GM19351 (cell line): ENCODE measurements around the gene CTBP1.

ENCODE experiments used
- ATAC-seq: cut with Tn5 transposase; IDR thresholded peaks from one replicate; pipeline ENCODE4 v1.9.1; 2021; ENCODE audit warnings: mild to moderate bottlenecking, moderate library complexity; ENCODE audit not compliant: unreplicated experiment

Gene CTBP1

DNA sequence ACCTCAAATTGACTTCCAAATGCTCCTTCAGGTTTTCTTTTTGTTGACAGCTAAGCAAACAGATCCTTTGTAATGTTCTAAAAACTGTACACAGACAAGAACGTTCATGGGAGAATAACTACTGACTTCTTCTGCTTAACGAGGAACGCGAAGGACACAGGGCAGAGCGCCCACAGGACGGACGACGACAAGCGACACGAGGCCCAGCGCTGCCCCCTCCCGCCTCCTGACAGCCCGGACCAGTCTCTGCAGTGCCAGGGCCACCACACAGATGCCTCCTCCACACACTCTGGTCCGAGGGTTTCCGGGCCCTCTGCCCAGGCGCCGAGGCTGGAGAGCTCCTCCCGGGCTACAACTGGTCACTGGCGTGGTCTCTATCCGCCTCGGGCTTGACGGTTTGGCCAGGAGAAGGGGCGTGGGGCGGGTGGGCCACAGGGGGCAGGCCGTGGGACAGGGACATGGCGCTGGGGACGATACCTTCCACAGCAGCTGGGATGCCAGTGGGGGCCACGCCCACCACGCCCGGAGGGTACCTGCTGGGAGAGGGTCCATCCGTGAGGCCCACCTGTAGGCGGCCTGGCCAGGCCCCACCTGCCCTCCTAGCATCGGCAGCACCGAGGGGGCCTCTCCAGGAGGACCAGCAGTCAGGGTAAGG lies 36.9 kb downstream of the CTBP1 start:
- no peak for ATAC-seq

DNA sequence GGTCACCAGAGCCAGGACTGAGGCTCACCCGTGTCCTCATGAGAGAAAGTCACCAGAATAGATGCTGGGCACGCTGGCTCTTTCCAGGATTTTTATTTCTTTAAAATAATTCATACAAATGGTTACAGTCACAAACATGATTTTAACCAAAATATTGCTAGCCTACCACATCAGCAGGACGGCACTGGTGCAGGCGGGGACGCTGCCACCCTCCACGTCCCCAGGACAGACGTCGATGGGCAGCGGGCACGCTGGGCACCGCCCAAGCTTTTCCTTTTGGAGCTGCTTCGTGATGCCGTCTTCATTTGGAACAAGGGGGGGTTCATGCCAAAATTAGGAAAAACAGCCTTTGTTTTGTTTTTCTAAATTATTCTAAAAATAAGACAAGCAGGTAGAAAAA lies 37.6 kb downstream of the CTBP1 start:
- no peak for ATAC-seq

GRCh38 chr4:1210971-1211370 lies 38.0 kb downstream of the CTBP1 start:
- ATAC-seq, result no peak

DNA sequence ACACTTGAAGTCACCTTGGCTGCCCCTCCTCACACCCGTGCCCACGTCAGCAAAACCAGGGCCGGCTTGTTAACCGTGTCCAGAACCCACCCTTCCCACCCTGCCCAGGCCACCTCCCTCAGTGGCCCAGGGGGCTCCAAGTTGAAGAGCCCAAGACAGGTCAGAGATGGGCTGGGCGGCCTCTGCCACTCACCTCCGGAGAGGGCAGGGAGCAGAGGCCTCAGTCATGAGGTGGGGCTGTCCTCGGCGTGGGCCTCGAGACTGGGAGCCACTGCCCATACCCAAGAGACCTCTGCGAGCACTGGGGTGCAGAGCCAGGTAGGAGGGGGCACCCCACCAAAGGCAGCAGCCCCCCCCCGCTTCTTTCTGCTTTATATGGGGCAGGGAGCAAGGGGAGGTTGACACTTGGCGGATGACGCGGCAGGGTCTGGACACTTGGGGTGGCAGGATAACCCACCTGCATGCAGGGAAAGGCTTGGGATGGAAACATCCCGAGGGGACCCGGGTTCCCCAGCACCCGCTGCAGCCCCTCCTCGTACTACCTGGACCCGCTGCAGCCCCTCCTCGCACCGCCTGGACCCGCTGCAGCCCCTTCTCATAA lies 38.6 kb downstream of the CTBP1 start:
- ATAC-seq, result no peak

DNA sequence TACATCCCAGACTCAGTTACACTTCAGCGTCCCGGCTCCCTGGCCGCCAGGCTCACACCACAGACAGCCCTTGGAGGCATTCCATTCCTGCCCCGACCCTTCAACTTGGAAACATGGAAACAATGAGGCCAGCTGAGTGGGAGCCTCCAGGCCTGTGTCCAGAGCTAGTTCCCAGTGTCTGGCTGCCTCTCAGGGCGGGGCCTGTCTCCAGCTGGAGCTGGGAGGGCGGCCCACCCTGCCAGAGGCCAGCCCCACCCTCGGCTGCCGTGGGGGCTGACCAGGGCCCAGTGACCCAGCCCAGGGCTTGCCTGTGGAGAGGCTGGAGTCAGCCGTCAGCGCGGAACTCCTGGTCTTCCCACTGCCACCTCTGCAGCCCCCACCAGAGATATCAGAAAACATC lies 39.1 kb downstream of the CTBP1 start:
- no peak for ATAC-seq

DNA sequence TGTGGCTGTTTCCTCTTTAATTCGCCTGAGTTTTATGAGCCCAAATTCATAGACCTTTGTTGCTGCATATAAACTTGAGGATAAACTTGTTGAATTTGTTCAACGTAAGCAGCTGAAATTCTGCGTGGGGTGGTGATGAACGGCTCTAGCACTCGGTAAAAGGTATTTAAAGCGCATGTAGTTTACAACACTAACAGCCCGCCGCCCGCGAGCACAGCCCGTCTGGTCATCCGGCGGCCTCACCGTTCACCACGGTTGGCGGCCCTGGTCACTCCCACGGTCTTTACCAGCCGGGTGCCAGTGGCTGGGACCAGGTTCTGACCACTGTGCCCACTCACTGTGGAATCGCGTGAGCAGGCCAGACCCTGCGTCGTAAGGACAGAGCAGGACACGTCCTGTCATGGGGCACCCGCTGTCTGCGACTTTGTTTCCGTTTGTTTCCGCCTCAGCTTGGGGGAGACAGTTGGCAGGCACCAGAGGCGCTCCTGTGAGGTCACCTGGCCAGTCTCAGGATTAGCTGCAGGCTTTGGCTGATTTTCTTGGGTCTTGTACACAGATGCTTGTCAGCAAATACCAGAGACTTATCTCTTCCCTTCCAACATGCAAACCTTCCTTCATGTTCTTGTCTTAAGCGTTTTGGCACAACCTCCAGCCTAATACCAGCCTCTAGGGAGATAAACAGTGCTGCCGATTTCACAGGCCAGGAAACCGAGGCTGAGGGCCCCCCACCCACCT lies 39.8 kb downstream of the CTBP1 start:
- no peak for ATAC-seq

- ATAC-seq, result no peak
These were observed 40.5 kb downstream of the CTBP1 start for GRCh38 chr4:1208266-1208961.

GRCh38 chr4:1207603-1208265 lies 41.2 kb downstream of the CTBP1 start:
- no peak for ATAC-seq

DNA sequence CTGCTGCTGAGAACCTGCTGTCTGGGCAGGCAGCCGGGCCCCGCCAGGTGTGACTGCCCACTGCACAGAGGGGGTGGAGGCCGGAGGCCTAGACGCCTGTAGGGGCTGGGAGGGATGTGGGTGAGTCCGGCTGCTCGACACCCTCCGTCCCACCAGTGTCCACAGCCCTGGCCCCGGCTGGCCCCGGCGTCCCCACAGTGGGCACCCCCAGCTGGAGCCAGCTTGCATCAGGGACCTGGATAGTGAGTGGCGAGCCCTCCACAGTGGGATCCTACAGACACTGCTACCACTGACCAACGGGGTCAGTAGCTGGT lies 41.8 kb downstream of the CTBP1 start:
- ATAC-seq, result no peak

DNA sequence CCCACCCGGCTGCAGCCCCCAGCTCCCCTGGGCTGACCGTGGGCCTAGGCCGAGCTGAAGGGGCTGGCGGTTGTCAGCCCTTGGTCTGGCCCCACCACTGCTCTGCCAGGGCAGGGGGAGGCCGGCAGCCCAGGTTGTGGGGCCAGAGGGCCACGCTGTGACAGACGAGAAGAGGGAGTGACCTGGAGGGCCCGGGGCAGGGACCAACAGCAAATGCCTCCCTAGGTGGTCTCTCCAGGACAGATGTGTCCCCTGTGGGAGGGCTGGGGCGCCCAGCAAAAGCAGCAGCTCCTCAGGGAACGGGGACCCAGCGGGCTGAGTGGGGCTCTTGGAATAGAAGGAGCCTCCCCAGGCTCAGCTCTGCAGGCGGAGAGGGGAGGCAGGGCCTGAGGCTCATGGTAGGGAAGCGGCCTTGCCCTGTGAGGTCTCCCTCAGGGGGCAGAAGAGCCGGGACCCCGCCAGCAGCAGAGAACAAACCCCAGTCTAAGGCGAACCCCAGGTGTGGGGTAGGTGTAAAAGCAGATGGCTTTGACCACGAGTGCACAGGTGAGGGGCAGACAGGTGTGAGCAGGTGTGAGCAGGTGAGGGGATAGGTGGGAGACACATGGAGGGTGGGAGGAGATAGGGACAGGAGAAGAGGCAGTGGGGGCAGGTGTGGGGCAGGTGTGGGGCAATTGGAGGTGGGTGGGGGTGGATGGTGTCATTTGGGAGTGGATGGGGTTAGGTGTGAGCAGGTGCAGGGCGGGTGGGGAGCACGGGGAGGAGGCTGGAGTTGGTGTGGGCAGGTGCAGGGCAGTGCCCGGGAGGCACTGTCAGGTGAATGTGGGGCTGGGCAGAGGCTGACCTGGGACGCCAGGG lies 42.4 kb downstream of the CTBP1 start:
- ATAC-seq, result no peak

DNA sequence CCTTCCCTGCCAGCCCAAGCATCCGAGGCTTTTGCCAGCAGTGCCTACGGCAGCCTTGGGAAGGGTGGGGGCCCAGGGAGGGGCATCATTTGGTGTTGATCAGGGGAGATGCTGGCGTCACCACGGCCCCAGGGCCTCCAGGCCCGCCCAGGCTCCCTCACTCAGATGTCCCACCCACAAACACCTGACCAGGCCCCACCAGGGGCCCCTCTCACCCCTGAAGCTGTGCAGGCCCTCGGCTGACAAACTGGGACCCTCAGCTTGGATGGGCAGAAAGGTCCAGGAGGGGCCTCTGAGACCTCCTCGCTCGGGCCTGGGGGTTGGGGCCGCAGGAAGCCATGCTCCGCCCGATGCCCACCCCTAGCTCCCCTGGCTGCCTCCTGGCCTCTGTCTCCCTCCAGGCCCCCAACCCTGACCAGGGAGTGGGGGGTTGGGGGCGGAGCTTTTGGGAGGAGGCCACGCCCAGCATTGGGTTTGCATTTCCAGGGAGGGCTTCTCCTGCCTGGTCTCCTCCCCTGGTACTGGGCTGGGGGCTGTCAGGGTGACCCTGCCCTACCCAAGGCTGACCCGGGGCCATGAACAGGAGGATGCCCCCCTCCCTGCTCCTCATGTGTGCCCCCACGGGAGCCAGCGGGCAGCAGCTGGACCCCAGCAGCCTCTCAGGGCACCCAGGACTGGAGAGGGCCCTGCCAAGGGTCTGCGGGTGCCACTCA lies 43.2 kb downstream of the CTBP1 start:
- no peak for ATAC-seq

DNA sequence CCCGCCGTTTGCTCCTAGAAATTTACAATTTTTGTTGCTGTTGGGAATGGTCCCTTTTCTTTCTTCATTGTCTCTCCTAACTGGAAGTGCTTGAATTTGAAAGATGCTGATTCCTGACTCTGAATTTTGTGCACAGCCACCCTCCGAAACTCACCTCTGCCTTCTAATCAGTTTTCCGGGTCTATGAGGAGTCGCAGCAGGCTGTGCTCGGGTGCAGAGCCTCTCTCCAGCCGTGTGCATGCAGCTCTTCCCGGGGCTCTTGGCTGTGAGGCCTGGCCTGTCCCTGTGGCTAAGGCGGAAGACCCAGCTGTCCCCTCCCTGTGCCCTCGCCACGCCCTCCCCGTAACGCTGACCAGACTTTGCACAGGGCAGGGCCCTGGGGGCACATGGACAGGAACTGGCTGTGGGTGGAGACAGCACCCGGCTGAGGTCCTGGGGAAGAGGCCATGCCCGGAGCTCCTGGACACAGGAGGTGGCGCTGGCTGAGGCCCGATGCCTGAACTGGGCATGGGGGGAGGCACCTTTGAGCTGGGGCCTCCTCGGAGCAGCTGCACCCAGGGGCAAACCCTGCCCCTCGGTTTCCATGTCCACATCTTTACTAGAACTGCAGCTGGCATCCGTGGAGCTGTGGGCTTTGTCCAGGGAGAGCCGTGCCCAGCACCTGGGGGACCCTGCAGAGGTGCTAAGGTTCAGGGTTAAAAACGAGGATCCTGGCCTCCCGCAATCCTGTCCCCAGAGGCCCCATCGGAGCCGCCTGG lies 43.9 kb downstream of the CTBP1 start:
- no peak for ATAC-seq

GRCh38 chr4:1204286-1204827 lies 44.6 kb downstream of the CTBP1 start:
- no peak for ATAC-seq

DNA sequence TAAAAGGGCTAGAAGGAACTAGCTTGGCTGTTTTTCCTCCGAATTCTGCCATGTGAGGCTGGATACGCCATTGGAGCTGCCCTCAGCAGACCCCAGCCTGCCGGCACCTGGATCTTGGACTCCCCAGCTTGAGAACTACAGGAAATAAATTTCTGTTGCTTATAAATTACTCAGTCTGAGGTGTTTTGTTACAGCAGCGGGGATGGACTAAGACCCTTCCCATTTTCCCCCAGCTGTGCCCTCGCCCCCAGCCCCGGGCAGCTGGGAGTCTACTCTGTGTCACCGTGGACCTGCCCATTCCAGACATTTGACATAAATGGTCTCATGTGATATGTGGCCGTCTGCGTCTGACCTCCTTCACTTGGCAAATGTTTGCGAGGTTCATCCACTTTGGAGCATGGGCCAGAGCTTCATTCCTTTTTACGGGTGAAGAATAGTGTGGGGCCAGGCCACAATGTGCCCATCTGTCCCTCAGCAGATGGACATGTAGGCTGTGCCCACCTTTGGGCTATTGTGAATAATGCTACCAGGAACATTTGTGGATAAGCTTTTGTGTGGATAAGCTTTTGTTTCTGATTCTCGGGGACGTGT lies 45.8 kb downstream of the CTBP1 start:
- no peak for ATAC-seq

DNA sequence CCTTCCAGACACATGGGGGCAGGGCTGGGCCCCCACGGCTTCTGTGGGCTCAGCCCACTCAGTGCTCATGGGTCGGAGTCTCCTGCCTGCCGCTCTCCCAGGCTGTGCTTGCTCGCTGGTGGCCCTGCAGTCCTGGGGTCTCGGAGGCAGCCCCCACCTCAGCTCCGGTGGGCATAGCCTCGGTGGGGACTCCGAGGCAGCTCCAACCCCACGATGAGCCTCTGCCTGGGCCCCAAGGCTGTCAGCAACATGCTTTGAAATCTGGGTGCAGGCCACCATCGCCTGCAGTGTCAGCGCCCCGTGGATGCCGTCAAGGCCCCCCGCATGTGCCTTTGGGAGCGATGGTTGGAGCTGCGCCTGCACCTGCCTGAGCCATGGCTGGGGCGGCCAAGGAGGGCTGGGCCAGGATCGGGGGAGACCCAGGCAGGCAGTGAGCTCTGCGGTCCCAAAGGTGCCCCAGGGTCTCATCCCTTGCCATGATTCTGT lies 46.4 kb downstream of the CTBP1 start:
- no peak for ATAC-seq

DNA sequence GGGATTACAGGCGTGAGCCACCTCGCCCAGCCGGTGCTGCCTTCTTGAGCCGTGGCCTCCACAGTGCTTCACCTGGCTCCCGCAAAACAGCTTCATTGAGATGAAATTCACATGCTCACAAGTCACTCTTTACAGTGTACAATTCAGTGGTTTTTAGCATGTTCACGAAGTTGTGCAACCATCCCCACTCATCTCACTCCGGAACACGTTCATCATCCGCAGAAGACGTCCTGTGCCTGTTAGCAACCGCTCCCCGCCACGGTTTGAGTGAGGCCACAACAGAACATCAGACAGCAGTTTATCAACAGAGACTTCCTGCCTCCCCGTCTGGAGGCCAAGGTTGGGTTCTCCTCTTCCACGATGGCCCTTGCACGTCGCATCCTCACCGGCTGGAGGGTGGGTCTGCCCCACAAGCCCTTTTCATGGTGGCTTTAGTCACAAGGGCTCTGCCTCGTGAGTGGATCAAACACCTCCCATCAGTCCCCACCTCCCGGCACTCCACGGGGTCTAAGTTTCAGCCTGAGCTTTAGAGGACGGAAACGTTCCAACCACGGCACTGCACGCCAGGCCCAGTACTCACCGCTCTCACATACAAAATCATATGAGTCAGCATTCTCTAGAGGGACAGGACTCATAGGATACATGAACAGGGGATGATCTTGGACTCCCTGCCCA lies 46.9 kb downstream of the CTBP1 start:
- ATAC-seq, result peak; percentile 28

DNA sequence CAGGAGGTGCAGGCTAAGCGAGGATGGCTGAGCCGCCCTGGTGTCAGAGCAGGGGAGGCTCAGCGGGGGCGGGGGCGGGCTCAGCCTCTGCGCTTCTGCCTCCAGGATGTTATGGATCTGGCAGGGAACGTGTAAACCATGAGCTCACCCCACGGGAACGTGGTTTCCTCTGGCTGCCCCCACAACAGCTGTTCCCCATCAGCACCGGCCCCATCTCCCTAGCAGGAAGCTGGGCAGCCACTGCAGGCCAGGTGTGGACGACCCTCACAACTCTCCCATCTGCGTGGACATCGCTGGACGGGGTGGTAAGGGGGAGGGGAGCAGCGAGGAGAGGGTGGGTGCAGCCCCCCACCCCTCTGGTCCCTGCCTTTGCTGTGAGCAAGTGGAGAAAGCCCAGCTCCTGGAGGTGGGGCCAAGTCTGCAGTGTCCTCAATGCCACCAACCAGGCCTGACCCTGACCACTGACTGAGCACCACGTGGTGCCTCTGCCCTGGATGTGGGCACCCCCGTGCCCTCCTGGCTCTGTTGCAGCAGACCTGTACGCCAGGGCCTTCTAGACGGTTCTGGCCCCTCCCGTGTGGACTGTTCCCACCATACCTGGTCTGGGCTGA lies 48.4 kb downstream of the CTBP1 start:
- ATAC-seq, result no peak
